T-cell (primary cell): Measurements from ENCODE around the gene NAB2. TPM values are rescaled to one million over a fixed set of nuclear protein-coding genes. Genes with fewer than 3 reads are reported as not detected.

Experiments
- ATAC-seq, 4 experiments: fragments of 200-7000 bp in 3 of 4; fragments of 150-1000 bp in 1 of 4; cut with Tn5 transposase; replicated peaks in 1 of 4; 1 replicate in 3 of 4; 2 replicates in 1 of 4; pipeline ENCODE4 v1.10.0; 2021; ENCODE audit warnings: moderate library complexity in 3 of 4, mild to moderate bottlenecking in 2 of 4, moderate number of reproducible peaks in 1 of 4
- CTCF ChIA-PET, 2 donors: fragments of 300-600 bp; sonication (Branson Sonifier 250); formaldehyde crosslinking; loops; one replicate each; lab custom pipeline; 2022; ENCODE audit warnings: antibody characterized with exemption in 2 of 2; lab: Charles Lee
- POLR2A ChIA-PET, 2 donors: fragments of 300-600 bp; sonication (Branson Sonifier 250); formaldehyde crosslinking; loops; one replicate each; lab custom pipeline; 2022; ENCODE audit warnings: antibody characterized with exemption in 2 of 2; lab: Charles Lee
- DNase-seq, 35 experiments: peaks; one replicate each; pipeline versions ENCODE4 v3.0.0 to v3.0.0-alpha.2; 2013 to 2023
- H3K27ac ChIP-seq: one replicate; pipeline ENCODE4 v1.5.1; 2013; ENCODE audit warnings: low read length
- H3K27me3 ChIP-seq, 2 experiments: replicated peaks in 1 of 2; 1 replicate in 1 of 2; 2 replicates in 1 of 2; pipeline versions ENCODE4 v1.6.1 to v1.7.0; 2013; ENCODE audit warnings: low read length in 1 of 2, mixed read lengths in 1 of 2; ENCODE audit not compliant: control insufficient read depth in 2 of 2, insufficient read depth in 2 of 2; ENCODE audit errors: extremely low read depth in 1 of 2
- H3K36me3 ChIP-seq, 2 donors: 1 replicate in 1 of 2; 2 replicates in 1 of 2; pipeline versions ENCODE4 v1.6.1 to v1.7.0; 2013; ENCODE audit warnings: low read length in 1 of 2; ENCODE audit not compliant: control insufficient read depth in 2 of 2, insufficient read depth in 1 of 2; ENCODE audit errors: extremely low read depth in 1 of 2
- H3K4me1 ChIP-seq, 2 experiments: 1 replicate in 1 of 2; 2 replicates in 1 of 2; pipeline versions ENCODE4 v1.6.1 to v1.7.0; 2013; ENCODE audit warnings: low read length in 2 of 2, mixed read lengths in 1 of 2; ENCODE audit not compliant: insufficient read depth in 2 of 2, control insufficient read depth in 1 of 2; ENCODE audit errors: extremely low read depth in 1 of 2
- H3K4me3 ChIP-seq, 2 donors: 1 replicate in 1 of 2; 2 replicates in 1 of 2; pipeline versions ENCODE4 v1.5.1 to v1.7.0; 2013; ENCODE audit warnings: mild to moderate bottlenecking in 2 of 2, low read length in 1 of 2, moderate library complexity in 1 of 2; ENCODE audit not compliant: control insufficient read depth in 1 of 2; ENCODE audit errors: extremely low read depth in 1 of 2
- H3K9me3 ChIP-seq: 2 replicates; pipeline ENCODE4 v1.7.0; 2013
- H3K27ac Mint-ChIP-seq, 2 donors: one replicate each; pipeline ENCODE4 v1.8.0; 2020 to 2021; ENCODE audit warnings: mild to moderate bottlenecking in 2 of 2, mixed read lengths in 2 of 2
- H3K27me3 Mint-ChIP-seq, 2 donors: one replicate each; pipeline ENCODE4 v1.8.0; 2021 to 2022; ENCODE audit warnings: mixed read lengths in 2 of 2
- H3K36me3 Mint-ChIP-seq: one replicate; pipeline ENCODE4 v1.8.0; 2021; ENCODE audit warnings: mixed read lengths
- H3K4me1 Mint-ChIP-seq, 3 donors: one replicate each; pipeline ENCODE4 v1.8.0; 2020 to 2022; ENCODE audit warnings: mixed read lengths in 3 of 3, mild to moderate bottlenecking in 1 of 3
- H3K4me3 Mint-ChIP-seq, 3 donors: one replicate each; pipeline ENCODE4 v1.8.0; 2020 to 2022; ENCODE audit warnings: mild to moderate bottlenecking in 3 of 3, mixed read lengths in 3 of 3, moderate library complexity in 3 of 3
- H3K9me3 Mint-ChIP-seq, 3 donors: one replicate each; pipeline ENCODE4 v1.8.0; 2020 to 2022; ENCODE audit warnings: mixed read lengths in 3 of 3
- WGBS: methylation state at CpG from one replicate; pipeline ENCODE4 v1.1.5; 2013; ENCODE audit warnings: missing lambda C conversion rate; ENCODE audit not compliant: insufficient coverage; 5-methylcytosine and 5-hydroxymethylcytosine counted together
- total RNA-seq, 35 experiments: library from RNA in 6 of 35; stranded (reverse) in 6 of 35; fragments of 120-200 nt in 1 of 35; gene quantifications; one replicate each; pipeline versions ENCODE4 v1.2.1 to v1.2.4 and lab custom pipeline; 2013 to 2026

NAB2 gene
- total RNA-seq, 5 donors from 2014 or later (not counting 1 experiment from before 2014, with no cell fraction given): 4.2 to 21.6 (median 16.9) TPM

DNA sequence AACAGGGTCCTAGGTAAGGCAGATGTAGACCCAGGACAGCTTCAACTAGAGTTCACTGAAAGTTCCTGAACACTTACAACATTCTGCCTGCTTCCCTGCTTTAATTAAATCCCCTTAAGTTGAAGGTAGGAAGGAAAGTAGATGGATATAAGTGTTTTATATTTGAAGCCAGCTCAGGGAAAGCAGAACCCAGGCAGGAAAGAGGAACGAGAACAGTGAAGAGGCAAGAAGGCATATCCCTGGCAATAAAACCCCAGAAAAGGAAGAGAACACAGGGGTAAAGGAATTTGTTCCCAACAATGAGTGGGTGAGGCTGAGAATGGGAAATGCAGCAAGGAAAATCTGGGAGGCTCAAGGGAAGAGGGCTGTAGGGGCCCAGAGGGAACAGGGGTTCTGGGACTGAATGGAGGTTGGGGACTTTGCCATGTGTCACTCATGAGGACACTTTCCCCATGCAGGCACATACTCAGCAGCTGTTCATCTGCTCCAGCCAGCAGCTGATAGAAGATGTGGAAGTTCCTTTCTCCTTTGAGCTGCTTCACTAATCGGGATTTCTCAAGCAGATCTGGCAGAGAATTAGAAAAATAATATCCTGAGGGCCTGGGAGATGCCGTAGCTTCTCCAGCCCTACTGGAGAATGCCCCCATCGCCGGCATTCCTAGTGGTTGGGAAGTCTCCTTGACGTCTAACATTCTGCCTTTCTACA is 42.7 kb upstream of the NAB2 start:
- peaks cover 0 to 5% of the 10 kb centered on the region in 2 donors for H3K27me3 Mint-ChIP-seq
- H3K9me3 Mint-ChIP-seq: no peaks in the 10 kb centered on the region
- Histone ChIP-seq H3K27ac (no peak overlapping the region), H3K27me3 (peaks cover 0 to 9% of the 10 kb centered on the region in 2 experiments), H3K4me1 (peaks cover 12 to 24% of the 10 kb centered on the region in 2 experiments), H3K36me3 (no peaks in the 10 kb centered on the region), H3K9me3 (no peaks in the 10 kb centered on the region), H3K4me3 (no peak overlapping the region)
- peaks cover 20 to 43% (median 26%) of the 10 kb centered on the region in 3 donors for H3K4me1 Mint-ChIP-seq
- ChIA-PET POLR2A (interaction anchor here in 1 of 2 donors (0.7 kb wide), 1 partner anchor 373 kb away, joined by 4 read pairs; no protein-coding TSS in a partner anchor), CTCF (interaction anchor here in 1 of 2 donors (0.5 kb wide), 1 partner anchor 590 kb away, joined by 16 read pairs; no protein-coding TSS in a partner anchor)
- H3K4me3 Mint-ChIP-seq: peak overlapping the region in 1 of 3 donors; percentile 74
- WGBS: 100% methylated on average over 3 of the region's 6 CpGs
- DNase-seq (no peak), ATAC-seq (no peak)
- H3K36me3 Mint-ChIP-seq: no peaks in the 10 kb centered on the region
- no peak overlapping the region for H3K27ac Mint-ChIP-seq

DNA sequence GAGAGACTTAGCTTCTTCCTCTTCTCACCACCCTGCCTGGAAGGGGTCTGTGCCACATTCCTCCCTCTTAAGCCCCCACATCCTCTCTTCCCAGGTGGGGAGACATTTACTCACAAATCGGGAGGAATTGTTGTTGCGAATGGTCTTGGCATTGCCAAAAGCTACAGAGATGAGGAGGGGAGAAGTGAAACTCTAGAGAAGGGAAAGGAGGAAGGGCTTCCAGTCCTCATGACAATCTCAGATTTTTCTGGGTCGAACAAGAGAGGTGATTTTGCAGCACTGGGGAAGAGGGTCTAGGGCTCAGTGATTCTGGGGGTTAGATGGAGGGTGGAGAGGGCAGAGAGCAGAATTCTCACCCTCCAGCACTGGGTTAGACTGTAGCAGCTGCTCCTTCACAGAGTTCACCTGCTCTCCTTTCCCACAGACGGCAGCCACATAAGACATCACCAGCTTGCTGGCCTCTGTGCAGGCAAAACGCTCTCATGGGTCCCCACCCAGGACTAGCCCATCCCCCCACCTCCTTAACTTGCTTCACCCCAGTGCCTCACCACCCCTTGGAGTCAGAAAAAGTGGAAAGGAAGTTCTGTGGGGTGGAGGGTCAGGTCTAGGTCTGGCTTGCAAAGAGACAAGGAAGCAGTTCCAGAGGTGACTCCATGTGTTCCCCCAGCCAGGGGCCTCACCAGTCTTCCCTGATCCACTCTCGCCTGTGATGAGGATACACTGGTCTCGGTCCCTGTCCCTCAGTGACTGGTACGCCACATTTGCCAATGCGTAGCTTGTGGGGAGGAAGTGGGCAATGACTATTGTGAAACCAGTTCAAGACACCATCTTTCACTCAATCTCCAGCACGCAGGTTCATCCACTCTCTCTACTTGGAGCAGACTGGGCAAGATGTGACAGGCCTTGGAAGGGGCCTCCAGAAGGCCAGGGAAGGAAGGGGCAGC is 41.7 kb upstream of the NAB2 start:
- Histone ChIP-seq H3K4me1 (peaks cover 12 to 24% of the 10 kb centered on the region in 2 experiments), H3K27me3 (peaks cover 0 to 9% of the 10 kb centered on the region in 2 experiments), H3K36me3 (no peaks in the 10 kb centered on the region), H3K4me3 (peak overlapping the region in 1 of 2 donors; percentile 5), H3K27ac (no peak overlapping the region), H3K9me3 (no peaks in the 10 kb centered on the region)
- ATAC-seq: peak; percentile 37 to 83 (median 68)
- ChIA-PET POLR2A (no interaction called here), CTCF (interaction anchor here (0.5 to 1.5 kb wide), 3 partner anchors 14 to 590 kb away, joined by 3 to 16 read pairs (median 5); no protein-coding TSS in a partner anchor)
- peak in 19 of 35 experiments; percentile 7 to 49 (median 24) for DNase-seq
- H3K36me3 Mint-ChIP-seq: no peaks in the 10 kb centered on the region
- no peaks in the 10 kb centered on the region for H3K9me3 Mint-ChIP-seq
- peak overlapping the region in 2 of 3 donors; percentile 49 to 74 for H3K4me3 Mint-ChIP-seq
- peak overlapping the region; percentile 56 to 61 for H3K27ac Mint-ChIP-seq
- peaks cover 20 to 43% (median 26%) of the 10 kb centered on the region in 3 donors for H3K4me1 Mint-ChIP-seq
- WGBS: no CpG with 5 or more reads among the region's 10 CpGs
- H3K27me3 Mint-ChIP-seq: peaks cover 0 to 5% of the 10 kb centered on the region in 2 donors

DNA sequence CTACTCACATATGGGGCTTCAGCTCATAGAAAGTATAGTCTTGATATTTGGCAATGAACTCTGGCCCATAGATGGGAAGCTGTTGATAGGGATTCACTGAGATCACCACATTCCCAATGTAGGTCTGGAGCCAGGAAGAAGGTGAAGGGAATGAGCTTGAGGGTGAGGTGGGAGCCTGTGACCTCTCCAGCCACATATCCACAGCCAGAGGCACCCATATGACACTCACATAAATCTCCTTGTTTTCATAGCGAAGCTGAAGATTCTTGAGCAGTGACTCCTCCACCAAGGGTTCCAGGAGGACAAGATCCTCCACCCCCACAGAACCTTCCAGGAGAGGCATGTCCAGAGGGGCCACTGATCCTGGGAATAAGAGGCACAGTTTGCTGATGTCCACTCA is 40.9 kb upstream of the NAB2 start:
- ChIA-PET CTCF (interaction anchor here (0.6 to 1.5 kb wide), 3 partner anchors 13 to 64 kb away, joined by 3 to 5 read pairs (median 3); no protein-coding TSS in a partner anchor), POLR2A (no interaction called here)
- Histone ChIP-seq H3K27ac (no peak overlapping the region), H3K4me3 (no peak overlapping the region), H3K27me3 (peaks cover 0 to 9% of the 10 kb centered on the region in 2 experiments), H3K9me3 (no peaks in the 10 kb centered on the region), H3K36me3 (no peaks in the 10 kb centered on the region), H3K4me1 (peaks cover 12 to 24% of the 10 kb centered on the region in 2 experiments)
- H3K4me3 Mint-ChIP-seq: peak overlapping the region in 1 of 3 donors; percentile 74
- no peaks in the 10 kb centered on the region for H3K9me3 Mint-ChIP-seq
- DNase-seq: no peak
- ATAC-seq: no peak
- WGBS: no CpG with 5 or more reads among the region's 1 CpG
- no peaks in the 10 kb centered on the region for H3K36me3 Mint-ChIP-seq
- H3K27me3 Mint-ChIP-seq: peaks cover 0 to 5% of the 10 kb centered on the region in 2 donors
- H3K27ac Mint-ChIP-seq: peak overlapping the region in 1 of 2 donors; percentile 61
- peaks cover 20 to 43% (median 26%) of the 10 kb centered on the region in 3 donors for H3K4me1 Mint-ChIP-seq

GRCh38 chr12:57048423-57049118 is 40.3 kb upstream of the NAB2 start:
- Mint-ChIP-seq H3K4me3 (no peak overlapping the region), H3K36me3 (no peaks in the 10 kb centered on the region), H3K4me1 (peaks cover 20 to 43% (median 26%) of the 10 kb centered on the region in 3 donors), H3K9me3 (no peaks in the 10 kb centered on the region), H3K27me3 (peaks cover 0 to 5% of the 10 kb centered on the region in 2 donors), H3K27ac (no peak overlapping the region)
- peaks cover 12 to 24% of the 10 kb centered on the region in 2 experiments for H3K4me1 ChIP-seq
- no peaks in the 10 kb centered on the region for H3K36me3 ChIP-seq
- ChIA-PET POLR2A (no interaction called here), CTCF (interaction anchor here in 1 of 2 donors (0.7 to 1.5 kb wide), 4 partner anchors 12 to 22 kb away, joined by 3 to 5 read pairs (median 3); no protein-coding TSS in a partner anchor)
- H3K9me3 ChIP-seq: no peaks in the 10 kb centered on the region
- no CpG with 5 or more reads among the region's 1 CpG for WGBS
- DNase-seq (no peak), ATAC-seq (no peak)
- no peak overlapping the region for H3K27ac ChIP-seq
- peaks cover 0 to 9% of the 10 kb centered on the region in 2 experiments for H3K27me3 ChIP-seq
- H3K4me3 ChIP-seq: no peak overlapping the region

- ATAC-seq (no peak), DNase-seq (no peak)
- ChIA-PET POLR2A (no interaction called here), CTCF (interaction anchor here in 1 of 2 donors (0.7 kb wide), 2 partner anchors 11 to 22 kb away, joined by 3 read pairs; no protein-coding TSS in a partner anchor)
- no peak overlapping the region for H3K27ac Mint-ChIP-seq
- Histone ChIP-seq H3K4me3 (no peak overlapping the region), H3K9me3 (no peaks in the 10 kb centered on the region), H3K36me3 (no peaks in the 10 kb centered on the region), H3K27me3 (peaks cover 0 to 4% of the 10 kb centered on the region in 2 experiments), H3K4me1 (peaks cover 12 to 24% of the 10 kb centered on the region in 2 experiments), H3K27ac (no peak overlapping the region)
- H3K4me3 Mint-ChIP-seq: no peak overlapping the region
- H3K4me1 Mint-ChIP-seq: peaks cover 20 to 43% (median 26%) of the 10 kb centered on the region in 3 donors
- no CpG with 5 or more reads among the region's 4 CpGs for WGBS
- H3K36me3 Mint-ChIP-seq: no peaks in the 10 kb centered on the region
- H3K9me3 Mint-ChIP-seq: no peaks in the 10 kb centered on the region
- H3K27me3 Mint-ChIP-seq: peaks cover 0 to 2% of the 10 kb centered on the region in 2 donors
Observed at GRCh38 chr12:57049119-57049446, 39.8 kb upstream of the NAB2 start.
